GM12874 (cell line): ENCODE measurements around the gene LUC7L2.

Experiments used
- TF ChIP-seq, protein P1 (sequence below): IDR thresholded peaks from 2 replicates; pipeline ENCODE4 v1.5.1; 2011; ENCODE audit warnings: low read depth, mild to moderate bottlenecking, control low read depth, low read length, moderate library complexity; ENCODE audit not compliant: insufficient read depth

LUC7L2 gene

DNA sequence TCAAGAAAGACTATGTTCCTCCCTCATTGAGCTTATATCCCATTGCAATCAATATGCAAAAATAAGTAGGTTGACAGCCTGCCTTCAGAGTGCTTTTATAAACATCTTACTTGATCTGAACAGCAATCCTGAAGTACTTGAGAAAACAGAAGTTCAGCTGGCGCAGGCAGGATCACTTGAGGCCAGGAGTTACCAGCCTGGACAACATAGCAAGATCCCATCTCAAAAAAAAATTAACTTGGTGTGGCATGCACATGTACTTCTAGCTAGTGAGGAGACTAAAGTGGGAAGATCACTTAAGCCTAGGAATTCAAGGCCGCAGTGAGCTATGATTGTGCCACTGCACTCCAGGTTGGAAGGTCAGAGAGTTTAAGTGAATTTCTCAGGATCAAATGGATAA, 30.1 kb downstream of the LUC7L2 start:
- TF ChIP-seq, protein P1, sequence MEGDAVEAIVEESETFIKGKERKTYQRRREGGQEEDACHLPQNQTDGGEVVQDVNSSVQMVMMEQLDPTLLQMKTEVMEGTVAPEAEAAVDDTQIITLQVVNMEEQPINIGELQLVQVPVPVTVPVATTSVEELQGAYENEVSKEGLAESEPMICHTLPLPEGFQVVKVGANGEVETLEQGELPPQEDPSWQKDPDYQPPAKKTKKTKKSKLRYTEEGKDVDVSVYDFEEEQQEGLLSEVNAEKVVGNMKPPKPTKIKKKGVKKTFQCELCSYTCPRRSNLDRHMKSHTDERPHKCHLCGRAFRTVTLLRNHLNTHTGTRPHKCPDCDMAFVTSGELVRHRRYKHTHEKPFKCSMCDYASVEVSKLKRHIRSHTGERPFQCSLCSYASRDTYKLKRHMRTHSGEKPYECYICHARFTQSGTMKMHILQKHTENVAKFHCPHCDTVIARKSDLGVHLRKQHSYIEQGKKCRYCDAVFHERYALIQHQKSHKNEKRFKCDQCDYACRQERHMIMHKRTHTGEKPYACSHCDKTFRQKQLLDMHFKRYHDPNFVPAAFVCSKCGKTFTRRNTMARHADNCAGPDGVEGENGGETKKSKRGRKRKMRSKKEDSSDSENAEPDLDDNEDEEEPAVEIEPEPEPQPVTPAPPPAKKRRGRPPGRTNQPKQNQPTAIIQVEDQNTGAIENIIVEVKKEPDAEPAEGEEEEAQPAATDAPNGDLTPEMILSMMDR: no peak

DNA sequence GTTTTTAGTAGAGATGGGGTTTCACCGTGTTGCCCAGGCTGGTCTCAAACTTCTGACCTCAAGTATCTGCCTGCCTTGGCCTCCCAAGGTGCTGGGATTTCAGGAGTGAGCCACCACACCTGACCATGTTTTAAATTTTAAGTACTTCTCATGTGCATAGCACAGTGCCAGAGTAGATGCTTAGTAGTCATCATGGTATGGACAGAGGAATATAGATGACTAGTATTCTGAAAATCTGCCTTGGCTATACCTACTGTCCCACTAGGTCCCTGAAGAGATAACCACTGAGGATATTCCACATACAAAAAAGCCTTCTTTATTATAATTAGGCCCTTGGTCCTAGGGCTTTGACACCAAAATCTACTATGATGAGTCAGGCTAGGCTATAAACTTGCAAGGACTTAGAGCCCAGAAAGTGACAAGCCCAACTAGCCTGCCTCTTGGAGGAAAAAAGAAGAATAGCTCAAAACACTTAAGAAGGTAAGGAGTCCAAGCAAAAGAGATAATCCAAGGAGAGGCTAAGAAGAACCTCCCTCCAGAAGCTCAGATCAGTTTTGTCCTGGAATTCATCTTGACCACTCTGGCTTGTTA, 34.0 kb downstream of the LUC7L2 start:
- TF ChIP-seq, protein P1: no peak

DNA sequence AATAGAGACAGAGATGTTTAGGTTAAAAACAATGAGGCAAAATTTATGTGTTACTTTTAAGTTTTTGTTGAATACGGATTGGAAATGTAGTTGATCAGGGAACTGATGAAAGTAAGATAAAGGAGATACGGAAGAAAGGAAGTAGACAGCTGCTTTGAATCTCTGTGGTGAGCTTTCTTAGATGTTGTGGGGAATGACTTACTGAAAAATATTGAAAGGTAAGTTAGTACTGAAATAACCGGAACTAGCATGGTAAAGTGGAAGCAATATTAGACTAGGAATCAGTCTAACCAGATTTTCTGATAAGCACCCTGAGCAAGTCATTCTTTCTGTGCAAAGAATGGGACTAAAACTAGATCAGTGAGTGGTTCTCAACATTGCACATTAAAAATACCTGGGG, 34.8 kb downstream of the LUC7L2 start:
- TF ChIP-seq, protein P1: no peak

- TF ChIP-seq, protein P1: no peak
These were observed 36.7 kb downstream of the LUC7L2 start for GRCh38 chr7:139396323-139396951.

DNA sequence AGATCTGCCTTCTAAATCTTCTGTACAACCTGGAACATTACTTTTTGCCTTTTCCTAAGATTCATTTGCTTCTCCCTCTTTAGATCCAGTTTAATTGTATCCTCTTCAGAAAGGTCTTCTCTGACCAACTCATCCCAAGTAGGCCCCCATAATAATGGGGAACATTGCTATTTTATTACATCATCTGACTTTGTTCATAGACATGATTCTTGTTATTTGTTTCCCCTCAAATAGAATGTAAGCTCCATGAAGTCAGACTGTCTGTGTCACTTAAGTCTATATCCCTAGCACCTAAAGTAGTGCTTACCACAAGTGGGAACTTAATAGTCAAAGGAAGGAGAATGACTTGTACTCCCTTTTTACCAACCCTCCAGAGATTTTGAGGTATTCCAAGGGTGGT, 37.5 kb downstream of the LUC7L2 start:
- TF ChIP-seq, protein P1: no peak

GRCh38 chr7:139403601-139404000, 43.9 kb downstream of the LUC7L2 start:
- TF ChIP-seq, protein P1: no peak

DNA sequence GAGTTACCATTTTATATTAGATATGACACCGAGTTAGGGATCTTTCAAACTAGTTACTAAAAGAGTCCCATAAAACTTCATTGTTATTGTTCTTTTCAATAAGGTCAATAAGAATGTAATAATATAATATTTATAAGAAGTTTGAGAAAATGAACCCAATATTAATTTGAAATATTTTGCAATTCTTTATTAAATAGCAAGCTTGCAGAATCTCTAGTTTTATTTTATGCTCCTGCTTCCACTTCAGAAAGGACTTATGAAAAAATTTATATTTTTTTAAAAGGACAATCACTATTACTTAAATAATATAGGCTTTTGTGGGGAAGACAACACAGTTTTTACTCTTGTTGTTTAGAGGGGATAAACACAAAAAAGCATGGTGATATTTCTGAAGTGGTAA, 47.9 kb downstream of the LUC7L2 start:
- TF ChIP-seq, protein P1: no peak
